HEK293 (cell line): ENCODE data around the gene HDAC11.

Experiments used
- CTCF ChIA-PET: fragments of 350-600 bp; formaldehyde crosslinking; extraction: SDS; loops from one replicate; lab custom pipeline; 2021; ENCODE audit warnings: antibody characterized with exemption; lab: Yijun Ruan, JAX
- POLR2A ChIA-PET: fragments of 300-600 bp; formaldehyde crosslinking; extraction: SDS; loops from one replicate; lab custom pipeline; 2020; ENCODE audit warnings: antibody characterized with exemption, inconsistent platforms; lab: Yijun Ruan, JAX
- H3K27ac ChIP-seq: fragments of 200-500 bp; sonication (Bioruptor generic); 2 replicates; pipeline ENCODE4 v1.5.1; 2014; ENCODE audit warnings: low read depth, low read length, control low read depth, inconsistent platforms; ENCODE audit errors: extremely low read depth
- H3K36me3 ChIP-seq, 2 experiments: fragments of 200-500 bp in 1 of 2; sonication (Bioruptor generic) in 1 of 2; 1 replicate in 1 of 2; 2 replicates in 1 of 2; pipeline ENCODE4 v1.5.1; 2014 to 2017; ENCODE audit warnings: inconsistent platforms in 2 of 2, low read length in 2 of 2; ENCODE audit not compliant: control insufficient read depth in 2 of 2, insufficient read depth in 1 of 2
- H3K4me1 ChIP-seq: fragments of 200-500 bp; sonication (Bioruptor generic); 2 replicates; pipeline ENCODE4 v1.5.1; 2014; ENCODE audit warnings: mild to moderate bottlenecking, low read length, inconsistent platforms; ENCODE audit not compliant: control insufficient read depth, insufficient read depth
- H3K4me3 ChIP-seq: 2 replicates; pipeline ENCODE4 v1.5.1; 2011; ENCODE audit warnings: low read depth, mild to moderate bottlenecking, control low read depth, low read length, moderate library complexity
- H3K9me3 ChIP-seq: fragments of 200-500 bp; sonication (Bioruptor generic); 2 replicates; pipeline ENCODE4 v1.5.1; 2014; ENCODE audit warnings: low read depth, low read length, inconsistent platforms; ENCODE audit not compliant: control insufficient read depth, insufficient read depth
- BCL11B ChIP-seq: fragments of 450-650 bp; formaldehyde crosslinking; IDR thresholded peaks from 2 replicates; pipeline ENCODE4 v1.5.1; 2016; ENCODE audit warnings: low read depth, missing biosample characterization, missing genetic modification characterization
- GLIS2 ChIP-seq: fragments of 450-650 bp; formaldehyde crosslinking; IDR thresholded peaks from 2 replicates; pipeline ENCODE4 v1.5.1; 2016; ENCODE audit warnings: missing biosample characterization, missing genetic modification characterization
- HOXA7 ChIP-seq: sonication (generic); formaldehyde crosslinking; IDR thresholded peaks from 2 replicates; pipeline ENCODE4 v1.8.1; 2022; ENCODE audit warnings: missing genetic modification reagents, borderline replicate concordance
- OVOL3 ChIP-seq: fragments of 450-650 bp; formaldehyde crosslinking; IDR thresholded peaks from 2 replicates; pipeline ENCODE4 v1.5.1; 2016; ENCODE audit warnings: missing biosample characterization, missing genetic modification characterization
- PATZ1 ChIP-seq: fragments of 450-650 bp; formaldehyde crosslinking; IDR thresholded peaks from 2 replicates; pipeline ENCODE4 v1.5.1; 2016; ENCODE audit warnings: missing biosample characterization, missing genetic modification characterization
- PRDM2 ChIP-seq: fragments of 450-650 bp; formaldehyde crosslinking; IDR thresholded peaks from 2 replicates; pipeline ENCODE4 v1.5.1; 2016; ENCODE audit warnings: missing biosample characterization, missing genetic modification characterization, borderline replicate concordance
- PRDM6 ChIP-seq: fragments of 450-650 bp; formaldehyde crosslinking; IDR thresholded peaks from 2 replicates; pipeline ENCODE4 v1.5.1; 2017; ENCODE audit warnings: missing biosample characterization, missing genetic modification characterization
- SP2 ChIP-seq: fragments of 450-650 bp; formaldehyde crosslinking; IDR thresholded peaks from 2 replicates; pipeline ENCODE4 v1.5.1; 2016; ENCODE audit warnings: missing biosample characterization, missing genetic modification characterization
- SP7 ChIP-seq: fragments of 450-650 bp; formaldehyde crosslinking; IDR thresholded peaks from 2 replicates; pipeline ENCODE4 v1.5.1; 2016; ENCODE audit warnings: missing biosample characterization, missing genetic modification characterization
- WT1 ChIP-seq: fragments of 450-650 bp; formaldehyde crosslinking; IDR thresholded peaks from 2 replicates; pipeline ENCODE4 v1.5.1; 2016; ENCODE audit warnings: missing biosample characterization, missing genetic modification characterization
- ZFP3 ChIP-seq: fragments of 450-650 bp; formaldehyde crosslinking; IDR thresholded peaks from 2 replicates; pipeline ENCODE4 v1.5.1; 2016; ENCODE audit warnings: low read depth, missing biosample characterization, missing genetic modification characterization
- ZIC2 ChIP-seq: fragments of 450-650 bp; formaldehyde crosslinking; IDR thresholded peaks from 2 replicates; pipeline ENCODE4 v1.5.1; 2016; ENCODE audit warnings: missing biosample characterization, missing genetic modification characterization
- ZNF10 ChIP-seq: fragments of 450-650 bp; formaldehyde crosslinking; IDR thresholded peaks from 2 replicates; pipeline ENCODE4 v1.5.1; 2017; ENCODE audit warnings: missing biosample characterization, missing genetic modification characterization
- ZNF132 ChIP-seq: fragments of 450-650 bp; formaldehyde crosslinking; IDR thresholded peaks from 2 replicates; pipeline ENCODE4 v1.5.1; 2017; ENCODE audit warnings: missing biosample characterization, missing genetic modification characterization, borderline replicate concordance
- ZNF157 ChIP-seq: fragments of 450-650 bp; formaldehyde crosslinking; IDR thresholded peaks from 2 replicates; pipeline ENCODE4 v1.5.1; 2016; ENCODE audit warnings: missing biosample characterization, missing genetic modification characterization
- ZNF202 ChIP-seq: fragments of 450-650 bp; formaldehyde crosslinking; IDR thresholded peaks from 2 replicates; pipeline ENCODE4 v1.5.1; 2016; ENCODE audit warnings: missing biosample characterization, missing genetic modification characterization, borderline replicate concordance
- ZNF223 ChIP-seq: fragments of 450-650 bp; formaldehyde crosslinking; IDR thresholded peaks from 2 replicates; pipeline ENCODE4 v1.5.1; 2016; ENCODE audit warnings: missing biosample characterization, missing genetic modification characterization
- ZNF48 ChIP-seq: fragments of 450-650 bp; formaldehyde crosslinking; IDR thresholded peaks from 2 replicates; pipeline ENCODE4 v1.5.1; 2016; ENCODE audit warnings: missing biosample characterization, missing genetic modification characterization
- ZNF610 ChIP-seq: fragments of 450-650 bp; formaldehyde crosslinking; IDR thresholded peaks from 2 replicates; pipeline ENCODE4 v1.5.1; 2016; ENCODE audit warnings: missing biosample characterization, missing genetic modification characterization, borderline replicate concordance
- ZNF623 ChIP-seq: fragments of 450-650 bp; formaldehyde crosslinking; IDR thresholded peaks from 2 replicates; pipeline ENCODE4 v1.5.1; 2016; ENCODE audit warnings: missing biosample characterization, missing genetic modification characterization
- ZNF654 ChIP-seq: fragments of 450-650 bp; formaldehyde crosslinking; IDR thresholded peaks from 2 replicates; pipeline ENCODE4 v1.5.1; 2016; ENCODE audit warnings: low read depth, missing biosample characterization, missing genetic modification characterization
- ZNF670 ChIP-seq: fragments of 450-650 bp; formaldehyde crosslinking; IDR thresholded peaks from 2 replicates; pipeline ENCODE4 v1.5.1; 2016; ENCODE audit warnings: missing biosample characterization, missing genetic modification characterization, low read depth
- ZNF701 ChIP-seq: fragments of 450-650 bp; formaldehyde crosslinking; IDR thresholded peaks from 2 replicates; pipeline ENCODE4 v1.5.1; 2016; ENCODE audit warnings: missing biosample characterization, missing genetic modification characterization
- ZNF747 ChIP-seq: fragments of 450-650 bp; formaldehyde crosslinking; IDR thresholded peaks from 2 replicates; pipeline ENCODE4 v1.5.1; 2016; ENCODE audit warnings: missing biosample characterization, missing genetic modification characterization

Gene HDAC11

GRCh38 chr3:13502791-13503060 lies 22.6 kb downstream of the HDAC11 start:
- Histone ChIP-seq H3K36me3 (no peaks in the 10 kb centered on the region), H3K9me3 (no peaks in the 10 kb centered on the region), H3K27ac (no peak overlapping the region), H3K4me1 (peaks cover 3% of the 10 kb centered on the region; the same call in 1 of the 2 replicates), H3K4me3 (no peak overlapping the region)
- ChIA-PET POLR2A (interaction anchor here (0.7 kb wide), 1 partner anchor 88 kb away, joined by 4 read pairs; no protein-coding TSS in a partner anchor), CTCF (interaction anchor here (8.4 kb wide), 1 partner anchor 145 kb away, joined by 181 read pairs; no protein-coding TSS in a partner anchor)
- TF ChIP-seq ZNF132 (no peak), ZNF747 (tag by site-specific recombination) (no peak), PRDM2 (tag by site-specific recombination) (no peak), ZNF654 (tag by site-specific recombination) (no peak), ZNF157 (no peak), HOXA7 (CRISPR knock-in tag) (no peak), OVOL3 (tag by site-specific recombination) (no peak), SP7 (tag by site-specific recombination) (no peak), PATZ1 (no peak), BCL11B (tag by site-specific recombination) (no peak), ZNF10 (no peak), ZNF202 (no peak), ZNF610 (tag by site-specific recombination) (no peak), ZNF670 (no peak), GLIS2 (no peak), ZNF623 (no peak), ZFP3 (no peak), ZNF48 (no peak)

GRCh38 chr3:13504161-13504831 lies 24.2 kb downstream of the HDAC11 start:
- peaks cover 6% of the 10 kb centered on the region; the same call in 1 of the 2 replicates for H3K4me1 ChIP-seq
- H3K27ac ChIP-seq = no peak overlapping the region
- H3K4me3 ChIP-seq = no peak overlapping the region
- TF ChIP-seq PRDM6 (tag by site-specific recombination) (no peak), ZNF223 (tag by site-specific recombination) (0 out of 2 replicates have a peak, but pooled peaks have one; percentile 21), SP2 (tag by site-specific recombination) (no peak), WT1 (tag by site-specific recombination) (no peak), ZNF701 (no peak), ZIC2 (peak; percentile 84)
- POLR2A ChIA-PET = no interaction called here
- CTCF ChIA-PET = interaction anchor here (1.0 to 8.4 kb wide), 2 partner anchors 97 to 143 kb away, joined by 5 to 181 read pairs; no protein-coding TSS in a partner anchor
- no peaks in the 10 kb centered on the region for H3K36me3 ChIP-seq
- H3K9me3 ChIP-seq = no peaks in the 10 kb centered on the region
